Measurements from ENCODE around the gene LUZP2. TPM values are rescaled to one million over a fixed set of nuclear protein-coding genes. Genes with fewer than 3 reads are reported as not detected.

LUZP2 gene
- total RNA-seq, 4 donors from 2014 or later = 0.16 to 0.17 TPM; not detected in 2

DNA sequence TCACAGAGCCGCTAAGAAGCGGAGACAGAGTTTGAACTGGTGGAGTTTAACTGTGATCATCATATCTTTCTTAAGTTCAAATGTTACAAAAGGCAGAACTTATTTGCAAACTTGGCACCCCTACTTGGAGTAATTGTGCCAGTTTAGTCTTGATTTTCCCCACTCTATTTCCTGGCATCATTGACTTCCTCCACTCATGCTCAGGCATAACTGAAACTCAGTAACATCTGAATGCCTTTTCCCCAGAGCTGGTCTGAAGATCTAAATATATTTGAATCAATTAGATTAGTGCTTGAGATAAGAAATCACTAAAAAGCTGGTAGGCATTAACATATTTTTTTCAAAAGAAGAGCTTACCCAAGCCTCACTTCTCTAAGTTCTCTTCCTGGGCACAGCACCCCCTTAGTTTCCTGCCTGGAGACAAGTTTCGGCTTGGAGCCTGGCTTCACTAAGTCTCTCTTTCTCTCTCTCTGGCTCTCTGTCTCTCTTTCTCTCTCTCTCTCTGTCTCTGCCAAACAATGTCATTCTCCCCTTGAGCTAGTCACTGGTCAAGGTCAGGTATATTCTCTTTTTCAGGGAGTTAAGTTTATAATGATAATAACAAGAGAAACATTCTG lies 190.8 kb downstream of the LUZP2 start:
- H3K9me3 ChIP-seq = no peaks in the 10 kb centered on the region
- TF ChIP-seq POLR2AphosphoS5 (IDR thresholded peaks at IDR 0.05) (no peak), POLR2A (IDR thresholded peaks at IDR 0.05) (no peak), CTCF (IDR thresholded peaks at IDR 0.05) (no peak), EP300 (IDR thresholded peaks at IDR 0.05) (no peak)
- H3K36me3 ChIP-seq = no peaks in the 10 kb centered on the region
- no peak overlapping the region for H3K27ac ChIP-seq
- 85 to 94% methylated on average over 2 to 3 of the region's 3 CpGs for WGBS, 2 donors (ENCODE audit: low coverage in 1 of 2)
- H3K4me1 ChIP-seq = no peaks in the 10 kb centered on the region
- no peaks in the 10 kb centered on the region for H3K27me3 ChIP-seq
- ATAC-seq = no peak
- H3K4me3 ChIP-seq = no peak overlapping the region

- Histone ChIP-seq H3K4me1 (no peaks in the 10 kb centered on the region), H3K36me3 (no peaks in the 10 kb centered on the region), H3K27ac (no peak overlapping the region), H3K9me3 (no peaks in the 10 kb centered on the region), H3K27me3 (no peaks in the 10 kb centered on the region), H3K4me3 (no peak overlapping the region)
- WGBS, 2 donors (ENCODE audit: low coverage in 1 of 2) = 22 to 50% methylated on average over 1 to 2 of the region's 2 CpGs
- no peak for ATAC-seq
- TF ChIP-seq POLR2A (IDR thresholded peaks at IDR 0.05) (no peak), CTCF (IDR thresholded peaks at IDR 0.05) (no peak), POLR2AphosphoS5 (IDR thresholded peaks at IDR 0.05) (no peak), EP300 (IDR thresholded peaks at IDR 0.05) (no peak)
Measured at GRCh38 chr11:24688981-24689380, 192.1 kb downstream of the LUZP2 start.

GRCh38 chr11:24697522-24698111 lies 200.8 kb downstream of the LUZP2 start:
- Histone ChIP-seq H3K9me3 (no peaks in the 10 kb centered on the region), H3K36me3 (no peaks in the 10 kb centered on the region), H3K27me3 (no peaks in the 10 kb centered on the region), H3K4me1 (no peaks in the 10 kb centered on the region), H3K27ac (no peak overlapping the region), H3K4me3 (no peak overlapping the region)
- TF ChIP-seq EP300 (IDR thresholded peaks at IDR 0.05) = no peak
- WGBS, 2 donors (ENCODE audit: low coverage in 1 of 2) = 88 to 100% methylated on average over 2 to 3 of the region's 3 CpGs
- ATAC-seq = no peak

DNA sequence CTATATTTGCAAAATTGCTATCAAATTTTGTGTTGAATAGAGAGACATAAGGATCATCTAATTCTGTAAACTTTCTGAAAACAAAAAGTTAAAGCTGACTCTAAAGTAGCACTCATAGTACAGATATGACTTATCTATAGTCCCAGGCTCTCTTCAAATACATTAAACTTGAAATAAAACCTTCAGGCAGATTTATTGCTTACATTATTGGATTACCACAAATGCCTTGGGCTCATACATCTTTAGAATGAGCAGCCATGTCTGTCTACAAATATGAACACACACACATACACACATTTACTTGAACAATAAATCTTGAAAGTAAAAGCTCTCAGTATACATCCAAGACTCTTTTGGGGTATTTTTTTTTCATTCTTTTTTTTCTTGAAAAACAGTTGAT lies 207.9 kb downstream of the LUZP2 start:
- Histone ChIP-seq H3K9me3 (no peaks in the 10 kb centered on the region), H3K36me3 (no peaks in the 10 kb centered on the region), H3K4me1 (no peaks in the 10 kb centered on the region), H3K27me3 (no peaks in the 10 kb centered on the region), H3K27ac (no peak overlapping the region), H3K4me3 (no peak overlapping the region)
- TF ChIP-seq POLR2AphosphoS5 (IDR thresholded peaks at IDR 0.05) = no peak
- TF ChIP-seq EP300 (IDR thresholded peaks at IDR 0.05) = no peak
- TF ChIP-seq POLR2A (IDR thresholded peaks at IDR 0.05) = no peak
- TF ChIP-seq CTCF (IDR thresholded peaks at IDR 0.05) = no peak
- no peak for ATAC-seq

GRCh38 chr11:24705474-24705873 lies 208.6 kb downstream of the LUZP2 start:
- no peaks in the 10 kb centered on the region for H3K27me3 ChIP-seq
- TF ChIP-seq CTCF (IDR thresholded peaks at IDR 0.05) (no peak), EP300 (IDR thresholded peaks at IDR 0.05) (no peak), POLR2AphosphoS5 (IDR thresholded peaks at IDR 0.05) (no peak), POLR2A (IDR thresholded peaks at IDR 0.05) (no peak)
- no peak overlapping the region for H3K4me3 ChIP-seq
- H3K4me1 ChIP-seq = no peaks in the 10 kb centered on the region
- no peaks in the 10 kb centered on the region for H3K9me3 ChIP-seq
- no peak for ATAC-seq
- no peak overlapping the region for H3K27ac ChIP-seq
- H3K36me3 ChIP-seq = no peaks in the 10 kb centered on the region

All from gastroesophageal sphincter (tissue), 4 donors.